CD4-positive, alpha-beta T cell treated with Interferon gamma for 1 hour (primary cell): ENCODE measurements around the gene PHKG1.
"Not testable (repeated sequence)": the region's sequence is repeated elsewhere in the genome, so short reads cannot be mapped to it uniquely, and the experiment has no call there.

Source experiments
- DNase-seq: peaks from one replicate; pipeline ENCODE4 v3.0.0-alpha.2; 2020

PHKG1 gene

GRCh38 chr7:56081626-56082340, 11.0 kb downstream of the PHKG1 start:
- no peak for DNase-seq

DNA sequence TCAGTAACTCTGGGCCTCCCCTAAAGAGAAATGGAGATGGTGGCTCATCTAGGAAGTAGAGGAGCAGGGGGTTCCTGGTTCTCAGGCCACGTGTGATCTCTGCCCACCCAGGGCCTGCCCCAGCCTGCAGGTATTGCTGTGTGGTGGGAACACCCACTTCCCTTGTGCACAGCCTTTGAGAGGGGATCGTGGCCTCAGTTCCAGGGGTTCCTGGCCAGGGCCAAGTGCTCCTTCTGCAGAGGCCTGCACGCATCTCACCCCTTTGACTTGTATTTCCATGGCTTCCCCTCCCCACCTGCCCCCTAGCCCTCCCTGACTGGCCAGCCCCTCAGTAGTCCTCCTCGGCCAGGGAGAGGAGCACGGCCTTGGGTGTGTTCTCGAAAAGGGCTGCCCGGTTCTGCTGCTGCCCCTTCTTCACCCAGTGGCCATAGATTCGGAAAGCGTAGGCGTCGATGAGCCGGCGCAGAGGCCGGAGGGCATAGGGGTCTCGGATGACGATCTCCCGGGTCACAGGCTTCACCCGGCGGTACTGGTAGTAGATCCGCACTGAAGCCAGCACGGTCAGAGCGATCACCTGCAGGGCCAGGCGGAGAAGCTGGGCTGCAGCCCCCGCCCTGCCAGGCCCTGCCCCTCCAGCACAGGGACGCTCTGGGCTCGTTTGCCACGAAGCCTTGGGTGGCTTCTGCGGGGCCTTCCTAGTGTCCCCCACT, 11.9 kb downstream of the PHKG1 start:
- DNase-seq = not testable (repeated sequence)

DNA sequence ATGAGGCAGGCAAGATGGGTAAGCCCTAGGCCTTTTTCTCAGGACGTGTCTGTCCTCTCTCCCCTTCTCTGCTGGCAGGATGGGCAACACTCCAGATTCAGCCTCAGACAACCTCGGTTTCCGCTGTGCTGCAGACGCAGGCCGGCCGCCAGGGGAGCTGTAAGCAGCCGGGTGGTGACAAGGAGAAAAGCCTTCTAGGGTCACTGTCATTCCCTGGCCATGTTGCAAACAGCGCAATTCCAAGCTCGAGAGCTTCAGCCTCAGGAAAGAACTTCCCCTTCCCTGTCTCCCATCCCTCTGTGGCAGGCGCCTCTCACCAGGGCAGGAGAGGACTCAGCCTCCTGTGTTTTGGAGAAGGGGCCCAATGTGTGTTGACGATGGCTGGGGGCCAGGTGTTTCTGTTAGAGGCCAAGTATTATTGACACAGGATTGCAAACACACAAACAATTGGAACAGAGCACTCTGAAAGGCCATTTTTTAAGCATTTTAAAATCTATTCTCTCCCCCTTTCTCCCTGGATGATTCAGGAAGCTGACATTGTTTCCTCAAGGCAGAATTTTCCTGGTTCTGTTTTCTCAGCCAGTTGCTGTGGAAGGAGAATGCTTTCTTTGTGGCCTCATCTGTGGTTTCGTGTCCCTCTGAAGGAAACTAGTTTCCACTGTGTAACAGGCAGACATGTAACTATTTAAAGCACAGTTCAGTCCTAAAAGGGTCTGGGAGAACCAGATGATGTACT, 13.1 kb downstream of the PHKG1 start:
- DNase-seq = no peak

DNA sequence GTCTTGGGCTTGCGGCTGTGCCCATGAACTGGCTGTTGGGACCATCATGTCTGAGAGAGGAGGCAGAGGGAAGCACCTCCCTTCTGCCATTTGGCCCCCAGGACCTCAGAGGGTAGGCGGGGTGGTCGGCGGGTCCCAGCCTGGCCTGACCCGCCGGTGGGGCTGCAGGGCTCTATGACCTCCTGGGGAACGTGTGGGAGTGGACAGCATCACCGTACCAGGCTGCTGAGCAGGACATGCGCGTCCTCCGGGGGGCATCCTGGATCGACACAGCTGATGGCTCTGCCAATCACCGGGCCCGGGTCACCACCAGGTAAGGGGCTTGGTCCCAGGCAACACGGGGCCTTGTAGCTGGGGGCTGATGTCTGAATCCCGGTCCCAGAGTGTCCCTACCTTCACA, 14.6 kb downstream of the PHKG1 start:
- DNase-seq = no peak

DNA sequence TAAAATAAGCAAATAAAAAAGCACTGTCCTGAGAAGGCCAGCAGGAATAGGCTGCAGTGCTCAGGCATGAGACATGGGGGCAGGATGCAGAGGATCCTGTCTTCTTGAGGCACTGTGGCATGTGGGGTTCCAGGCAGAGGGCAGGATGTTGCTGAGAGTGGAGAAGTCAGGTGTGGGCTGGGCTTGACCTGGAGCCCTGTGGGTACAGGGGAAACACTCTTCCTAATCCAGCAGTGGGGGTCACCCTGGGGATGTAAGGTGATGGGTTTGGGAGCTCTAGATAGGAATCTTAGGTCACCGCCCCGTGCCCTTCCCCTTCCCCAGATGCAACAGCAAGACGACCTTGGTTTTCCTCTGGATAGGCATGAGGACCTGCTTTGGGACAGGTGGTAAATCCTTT, 15.1 kb downstream of the PHKG1 start:
- DNase-seq = no peak

DNA sequence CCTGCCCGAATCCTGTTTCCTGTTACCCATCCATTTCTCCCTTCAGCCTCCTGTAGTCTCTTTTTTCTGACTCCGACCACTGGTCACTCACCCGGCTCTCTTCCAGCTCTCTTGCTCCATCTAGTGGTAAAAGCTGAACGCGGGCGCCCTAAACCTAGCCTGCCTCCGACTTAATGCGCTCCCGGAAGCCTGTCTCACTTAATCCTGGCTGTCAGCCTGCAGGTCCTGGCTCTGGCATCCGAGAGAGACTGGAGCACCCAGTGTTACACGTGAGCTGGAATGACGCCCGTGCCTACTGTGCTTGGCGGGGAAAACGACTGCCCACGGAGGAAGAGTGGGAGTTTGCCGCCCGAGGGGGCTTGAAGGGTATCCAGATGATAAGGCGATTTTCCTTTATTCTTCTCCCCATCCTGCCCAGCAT, 18.4 kb downstream of the PHKG1 start:
- DNase-seq = peak; percentile 58

DNA sequence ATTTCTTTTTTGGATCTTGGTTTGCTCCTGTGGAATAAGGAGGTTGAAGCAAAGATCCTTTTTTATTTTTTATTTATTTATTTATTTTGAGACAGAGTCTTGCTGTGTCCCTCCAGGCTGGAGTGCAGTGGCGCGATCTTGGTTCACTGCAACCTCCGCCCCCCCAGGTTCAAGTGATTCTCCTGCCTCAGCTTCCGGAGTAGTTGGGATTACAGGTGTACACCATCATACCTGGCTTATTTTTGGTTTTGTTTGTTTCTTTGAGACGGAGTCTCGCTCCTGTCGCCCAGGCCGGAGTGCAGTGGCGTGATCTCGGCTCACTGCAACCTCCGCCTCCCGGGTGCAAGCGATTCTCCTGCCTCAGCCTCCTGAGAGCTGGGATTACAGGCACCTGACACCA, 26.4 kb downstream of the PHKG1 start:
- not testable (repeated sequence) for DNase-seq

GRCh38 chr7:56063882-56064625, 28.7 kb downstream of the PHKG1 start, which contains the start of gene SUMF2:
Gene SUMF2 (plus strand): TSS chr7:56064286. CDS start chr7:56064312, 26 bp downstream.
- DNase-seq = peak; percentile 89

- no peak for DNase-seq
These were observed 29.3 kb downstream of the PHKG1 start for GRCh38 chr7:56063500-56063881.

DNA sequence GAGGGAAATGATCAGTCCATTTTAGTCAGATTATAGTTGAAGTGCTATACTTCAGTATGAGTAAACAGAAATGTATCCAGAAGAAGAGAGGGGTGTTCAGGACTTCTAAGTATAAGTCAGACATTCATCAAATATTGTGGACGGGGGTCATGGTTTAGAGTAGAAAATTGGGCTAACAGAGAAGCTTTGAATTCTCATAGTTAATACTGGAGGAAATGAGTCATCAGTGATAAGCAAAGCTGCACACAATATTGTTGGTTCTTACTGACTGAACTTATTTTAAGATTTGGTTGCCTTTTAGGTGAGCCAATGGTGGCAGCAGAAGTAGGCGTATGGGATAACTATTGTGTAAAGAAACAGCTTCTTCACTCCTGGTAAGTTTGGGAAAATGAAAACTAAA, 30.4 kb downstream of the PHKG1 start:
- DNase-seq = no peak

DNA sequence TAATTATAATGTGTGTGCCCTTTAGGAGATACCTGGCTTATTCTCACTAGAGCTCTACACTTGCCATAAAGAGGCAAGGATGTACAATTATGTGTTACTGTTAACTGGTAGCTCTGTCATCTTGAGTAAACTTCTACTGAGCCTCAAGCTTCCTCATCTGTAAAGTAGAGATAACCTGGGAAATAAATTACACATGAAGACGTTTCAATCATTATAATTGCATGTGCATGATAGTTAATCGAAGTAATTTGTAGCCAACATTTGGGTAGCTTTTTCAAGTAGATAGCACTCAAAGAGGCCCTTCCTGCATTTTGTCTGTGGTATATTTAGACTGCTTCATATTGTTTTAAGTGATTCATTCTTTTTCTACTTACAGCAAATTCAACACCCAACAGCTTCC, 38.8 kb downstream of the PHKG1 start:
- no peak for DNase-seq

GRCh38 chr7:56053379-56053778, 39.4 kb downstream of the PHKG1 start:
- DNase-seq = no peak

GRCh38 chr7:56051339-56052191, 41.2 kb downstream of the PHKG1 start, which contains the start of the genes CCT6A and PSPH:
Gene CCT6A (plus strand): TSS chr7:56051765. CDS start chr7:56051849, 84 bp downstream.
Gene PSPH (minus strand): TSS chr7:56051444. CDS start chr7:56021212, 30,232 bp downstream.
- peak; percentile 84 for DNase-seq

DNA sequence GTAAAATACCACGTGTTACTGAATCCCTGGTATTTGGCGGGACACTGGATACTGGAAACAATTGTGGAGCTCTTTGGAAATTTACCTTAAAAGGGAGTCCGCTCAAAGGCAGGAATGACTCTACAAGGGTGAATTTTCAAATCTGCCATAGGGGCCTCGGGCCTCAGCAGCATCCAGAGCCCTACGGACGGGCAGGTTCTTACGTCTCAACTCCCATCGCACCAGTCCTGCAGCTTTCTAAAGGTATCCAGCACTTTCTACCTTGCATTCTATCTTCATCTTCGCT, 41.8 kb downstream of the PHKG1 start:
- DNase-seq = no peak

- DNase-seq = not testable (repeated sequence)
These were observed 44.0 kb downstream of the PHKG1 start for GRCh38 chr7:56048763-56049162.

DNA sequence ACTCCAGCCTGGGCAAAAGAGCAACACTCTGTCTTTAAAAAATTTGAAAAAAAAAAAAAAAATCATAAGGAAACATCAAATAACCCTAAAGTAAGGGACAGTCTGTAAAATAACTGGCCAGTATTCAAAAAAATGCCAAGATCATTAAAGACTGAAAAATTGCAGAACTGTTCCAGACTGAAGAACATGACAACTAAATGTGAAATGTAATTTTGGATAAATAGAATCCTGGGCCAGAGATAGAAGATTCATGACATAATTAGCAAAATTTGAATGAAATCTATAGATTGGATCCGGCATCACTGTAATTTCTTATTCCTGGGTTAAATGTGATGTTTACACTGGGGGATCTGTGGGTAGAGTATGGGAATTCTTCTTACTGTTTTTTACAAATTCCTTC, 44.5 kb downstream of the PHKG1 start:
- DNase-seq = no peak

- DNase-seq = not testable (repeated sequence)
These were observed 45.2 kb downstream of the PHKG1 start for GRCh38 chr7:56047446-56048116.

- no peak for DNase-seq
These were observed 45.9 kb downstream of the PHKG1 start for GRCh38 chr7:56046721-56047445.

DNA sequence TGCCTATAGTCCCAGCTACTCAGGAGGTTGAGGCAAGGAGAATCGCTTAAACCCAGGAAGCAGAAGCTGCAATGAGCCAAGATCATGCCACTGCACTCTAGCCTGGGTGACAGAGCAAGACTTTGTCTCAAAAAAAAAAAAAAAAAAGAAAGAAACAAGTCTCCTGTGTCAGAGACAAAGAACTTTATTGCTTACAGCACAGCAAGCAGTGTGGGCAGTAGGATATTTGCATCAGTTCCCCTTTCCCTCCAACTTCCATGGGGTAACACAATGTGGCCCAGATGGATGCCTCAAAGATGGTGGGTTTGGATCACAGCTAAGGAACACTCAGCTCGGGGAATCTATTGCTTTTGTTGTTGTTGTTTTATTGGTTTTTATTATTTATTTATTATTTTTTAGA, 47.0 kb downstream of the PHKG1 start:
- DNase-seq = not testable (repeated sequence)

- no peak for DNase-seq
These were observed 52.0 kb downstream of the PHKG1 start for GRCh38 chr7:56040730-56041129.
